ENCODE data around the gene FAM151A.

Gene FAM151A

DNA sequence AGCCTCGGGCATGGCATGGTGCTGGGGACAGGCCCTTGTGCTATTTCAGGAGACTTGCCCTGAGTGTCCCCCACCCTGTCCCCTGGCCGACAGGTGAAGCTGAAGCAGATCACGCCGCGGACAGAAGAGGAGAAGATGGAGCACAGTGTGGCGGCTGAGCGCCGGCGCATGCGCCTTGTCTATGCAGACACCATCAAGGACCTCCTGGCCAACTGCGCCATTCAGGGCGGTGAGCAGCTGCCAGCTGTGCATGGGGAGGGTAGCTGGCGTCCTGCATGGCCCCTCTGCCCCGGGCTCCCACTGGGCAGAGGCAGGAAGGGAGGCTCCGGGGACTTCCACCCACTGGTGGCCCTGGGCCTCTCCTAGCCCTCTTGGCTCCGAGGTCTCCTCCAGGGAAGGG lies 28.9 kb downstream of the FAM151A start:
- H3K4me3 ChIP-seq (ENCODE audit: low read depth, low read length), result no peak overlapping the region
- TF ChIP-seq, protein P1, sequence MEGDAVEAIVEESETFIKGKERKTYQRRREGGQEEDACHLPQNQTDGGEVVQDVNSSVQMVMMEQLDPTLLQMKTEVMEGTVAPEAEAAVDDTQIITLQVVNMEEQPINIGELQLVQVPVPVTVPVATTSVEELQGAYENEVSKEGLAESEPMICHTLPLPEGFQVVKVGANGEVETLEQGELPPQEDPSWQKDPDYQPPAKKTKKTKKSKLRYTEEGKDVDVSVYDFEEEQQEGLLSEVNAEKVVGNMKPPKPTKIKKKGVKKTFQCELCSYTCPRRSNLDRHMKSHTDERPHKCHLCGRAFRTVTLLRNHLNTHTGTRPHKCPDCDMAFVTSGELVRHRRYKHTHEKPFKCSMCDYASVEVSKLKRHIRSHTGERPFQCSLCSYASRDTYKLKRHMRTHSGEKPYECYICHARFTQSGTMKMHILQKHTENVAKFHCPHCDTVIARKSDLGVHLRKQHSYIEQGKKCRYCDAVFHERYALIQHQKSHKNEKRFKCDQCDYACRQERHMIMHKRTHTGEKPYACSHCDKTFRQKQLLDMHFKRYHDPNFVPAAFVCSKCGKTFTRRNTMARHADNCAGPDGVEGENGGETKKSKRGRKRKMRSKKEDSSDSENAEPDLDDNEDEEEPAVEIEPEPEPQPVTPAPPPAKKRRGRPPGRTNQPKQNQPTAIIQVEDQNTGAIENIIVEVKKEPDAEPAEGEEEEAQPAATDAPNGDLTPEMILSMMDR (IDR thresholded peaks at IDR 0.05; ENCODE audit: insufficient read depth, low read depth, low read length, missing control alignments), result no peak
- no peak for DNase-seq (ENCODE audit: low read depth)

DNA sequence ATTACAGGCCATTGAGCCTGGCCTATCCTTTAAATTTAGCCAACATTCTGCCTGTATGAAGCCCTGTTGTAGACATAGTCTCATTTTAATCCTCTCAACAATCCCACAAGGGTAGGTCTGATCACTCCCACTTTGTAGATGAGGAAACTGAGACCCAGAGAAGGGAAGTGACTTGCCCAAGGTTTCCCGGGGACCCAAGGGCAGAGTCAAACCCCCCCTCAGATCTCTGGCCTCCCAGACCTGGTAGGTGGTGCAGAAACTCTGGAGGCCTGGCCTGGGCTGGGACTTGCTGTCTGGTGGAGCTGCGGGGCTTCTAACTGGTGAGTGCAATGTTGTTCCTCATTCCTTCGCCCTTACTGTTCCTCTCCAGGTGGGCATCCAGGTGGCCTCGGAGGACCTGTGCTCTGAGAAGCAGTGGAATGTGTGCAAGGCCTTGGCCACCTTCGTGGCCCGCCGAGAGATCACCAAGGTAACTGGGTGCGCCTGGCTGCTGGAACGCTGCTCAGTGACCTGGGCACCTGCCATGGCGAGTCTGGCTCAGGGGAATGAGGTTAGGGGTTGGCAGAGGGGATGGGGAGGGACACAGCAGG lies 29.7 kb downstream of the FAM151A start:
- H3K4me3 ChIP-seq (ENCODE audit: low read depth, low read length), result no peak overlapping the region
- TF ChIP-seq, protein P1 (IDR thresholded peaks at IDR 0.05; ENCODE audit: insufficient read depth, low read depth, low read length, missing control alignments), result no peak
- DNase-seq (ENCODE audit: low read depth), result no peak

DNA sequence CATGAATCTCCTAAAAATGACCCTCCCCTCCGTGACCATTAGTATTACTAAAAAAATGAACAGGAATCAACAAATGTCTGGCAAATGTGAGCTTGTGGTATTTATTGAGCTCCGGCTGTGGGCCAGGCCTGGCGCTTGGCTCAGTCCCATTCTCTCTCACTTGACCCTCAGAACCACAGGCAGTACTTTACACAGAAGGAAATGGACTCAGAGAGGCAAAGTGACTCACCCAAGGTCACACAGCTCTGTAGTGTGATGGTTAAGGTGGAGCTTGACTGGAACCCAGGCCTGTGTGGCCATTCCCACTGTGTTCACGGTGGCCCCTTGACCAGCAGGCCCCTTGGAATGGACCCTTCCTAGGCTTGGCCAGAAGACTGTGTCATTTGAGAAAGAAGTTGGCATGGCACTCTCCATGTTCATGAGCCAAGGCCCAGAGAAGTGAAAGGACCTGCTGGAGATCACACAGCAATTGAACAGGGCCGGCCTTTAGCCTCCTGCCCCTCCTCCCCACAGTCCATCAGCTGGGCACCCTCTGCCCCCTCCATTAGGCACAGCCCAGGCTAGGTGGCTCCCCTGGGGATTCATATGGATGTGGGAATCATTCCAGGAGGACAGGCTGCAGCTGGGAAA lies 32.1 kb downstream of the FAM151A start:
- no peak for DNase-seq (ENCODE audit: low read depth)
- TF ChIP-seq, protein P1 (IDR thresholded peaks at IDR 0.05; ENCODE audit: insufficient read depth, low read depth, low read length, missing control alignments), result no peak
- H3K4me3 ChIP-seq (ENCODE audit: low read depth, low read length), result no peak overlapping the region

DNA sequence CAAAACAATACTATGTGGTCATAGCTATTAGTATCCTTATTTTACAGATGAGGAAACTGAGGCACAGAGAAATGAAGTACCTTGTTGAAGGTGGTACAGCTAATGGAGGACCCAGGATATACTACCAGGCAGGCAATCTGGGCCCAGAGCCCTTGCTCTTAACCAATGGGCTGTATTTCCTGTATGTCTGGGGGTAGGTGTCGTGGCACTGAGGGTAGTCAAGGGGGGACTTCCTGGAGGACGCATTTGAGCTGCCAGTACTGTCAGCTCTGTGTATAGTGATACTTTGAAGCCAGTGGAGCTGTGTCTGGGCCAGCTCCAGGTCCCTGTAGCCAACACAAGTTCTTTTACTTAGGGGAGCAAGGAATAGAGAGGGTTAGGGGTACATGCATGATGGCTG lies 34.9 kb downstream of the FAM151A start:
- DNase-seq (ENCODE audit: low read depth), result no peak
- TF ChIP-seq, protein P1 (IDR thresholded peaks at IDR 0.05; ENCODE audit: insufficient read depth, low read depth, low read length, missing control alignments), result no peak

DNA sequence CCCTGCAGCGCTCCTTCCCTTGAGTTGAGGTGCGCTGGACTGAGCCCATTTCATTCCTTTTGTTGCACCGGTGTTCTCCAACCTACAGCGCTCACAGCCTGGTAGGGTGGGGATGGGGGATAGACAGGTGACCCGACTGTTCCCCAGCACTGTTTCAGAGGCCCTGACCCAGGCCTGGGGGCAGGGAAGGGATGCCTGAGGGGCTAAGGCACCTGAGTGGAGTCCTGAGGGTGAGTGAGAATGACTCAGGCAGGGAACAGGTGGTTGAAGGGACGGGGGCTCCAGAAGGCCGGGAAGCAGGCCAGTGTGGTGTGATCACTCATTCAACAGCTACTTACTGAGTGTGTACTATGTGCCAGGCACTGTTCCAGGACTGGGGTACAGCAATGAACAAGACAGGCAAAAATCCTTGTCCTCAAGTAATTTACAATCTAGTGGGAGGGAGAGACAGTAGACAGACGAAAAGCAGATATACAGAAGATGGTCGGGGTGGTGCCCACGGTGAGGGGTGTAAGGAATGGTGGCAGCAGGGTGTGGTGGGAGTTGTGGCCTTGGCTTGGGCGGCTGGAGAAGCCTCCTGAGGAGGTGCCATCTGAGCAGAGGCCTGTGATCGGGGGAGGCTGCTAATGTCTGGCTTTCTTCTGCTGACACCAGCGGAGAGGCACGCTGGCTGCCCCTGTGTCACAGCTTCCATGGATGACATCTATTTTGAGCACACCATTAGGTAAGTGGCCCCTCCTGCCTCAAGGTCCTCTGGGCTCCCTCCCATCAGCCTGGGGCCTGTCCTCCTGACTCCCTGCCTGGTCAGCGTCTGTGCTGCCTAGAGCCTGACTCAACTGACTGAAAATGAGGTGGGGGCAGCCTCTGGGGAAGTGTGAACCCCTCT lies 37.9 kb downstream of the FAM151A start:
- TF ChIP-seq, protein P1 (IDR thresholded peaks at IDR 0.05; ENCODE audit: insufficient read depth, low read depth, low read length, missing control alignments), result no peak
- H3K4me3 ChIP-seq (ENCODE audit: low read depth, low read length), result no peak overlapping the region
- DNase-seq (ENCODE audit: low read depth), result no peak

More for the DNA sequence above, 34.9 kb downstream of the FAM151A start:
- no peak overlapping the region for H3K4me3 ChIP-seq (ENCODE audit: low read depth, low read length)

DNA sequence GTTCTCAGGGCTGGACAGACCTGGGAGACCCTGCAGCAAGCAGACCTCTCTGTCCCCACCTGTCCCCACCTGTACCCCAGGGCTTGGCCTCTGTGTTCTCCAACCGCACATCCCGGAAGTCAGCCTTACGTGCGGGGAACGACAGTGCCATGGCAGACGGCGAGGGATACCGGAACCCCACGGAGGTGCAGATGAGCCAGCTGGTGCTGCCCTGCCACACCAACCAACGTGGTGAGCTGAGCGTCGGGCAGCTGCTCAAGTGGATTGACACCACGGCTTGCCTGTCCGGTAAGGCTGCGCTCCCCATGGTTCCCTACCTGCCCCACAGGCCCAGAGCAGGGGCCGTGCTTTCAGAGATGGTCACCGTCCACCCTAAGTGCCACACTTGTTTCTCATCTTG lies 38.8 kb downstream of the FAM151A start:
- H3K4me3 ChIP-seq (ENCODE audit: low read depth, low read length), result no peak overlapping the region
- no peak for DNase-seq (ENCODE audit: low read depth)
- TF ChIP-seq, protein P1 (IDR thresholded peaks at IDR 0.05; ENCODE audit: insufficient read depth, low read depth, low read length, missing control alignments), result no peak

Data from GM12865 (cell line).